Stimulated activated CD4-positive, alpha-beta T cell treated with anti-CD3 and anti-CD28 coated beads, TNF-alpha, amount 100 ng/mL, for 1 hour (primary cell): ENCODE results near the gene FERD3L.

Source experiments
- DNase-seq, 3 donors: peaks; one replicate each; pipeline ENCODE4 v3.0.0-alpha.2; 2020; ENCODE audit warnings: low read depth in 3 of 3, low spot score in 1 of 3

The FERD3L gene

GRCh38 chr7:19117091-19117869, 27.9 kb downstream of the FERD3L start, which contains the start of gene TWIST1:
TWIST1 (minus strand) TSS chr7:19117636; CDS start chr7:19117321, 315 bp downstream.
- no peak for DNase-seq

- DNase-seq: no peak
Observed at GRCh38 chr7:19116121-19117090, 28.8 kb downstream of the FERD3L start.

GRCh38 chr7:19114551-19114855, 30.7 kb downstream of the FERD3L start:
- no peak for DNase-seq

GRCh38 chr7:19113855-19114550, 31.2 kb downstream of the FERD3L start:
- no peak for DNase-seq

GRCh38 chr7:19113002-19113350, 32.2 kb downstream of the FERD3L start:
- no peak for DNase-seq

- DNase-seq: no peak
Observed at GRCh38 chr7:19112274-19113001, 32.8 kb downstream of the FERD3L start.

- no peak for DNase-seq
Observed at GRCh38 chr7:19111474-19112273, 33.5 kb downstream of the FERD3L start.

GRCh38 chr7:19110776-19111175, 34.4 kb downstream of the FERD3L start:
- DNase-seq: no peak

GRCh38 chr7:19110026-19110730, 35.0 kb downstream of the FERD3L start:
- DNase-seq: no peak

- no peak for DNase-seq
Observed at GRCh38 chr7:19109000-19109946, 35.9 kb downstream of the FERD3L start.

- no peak for DNase-seq
Observed at GRCh38 chr7:19107356-19108146, 37.7 kb downstream of the FERD3L start.

- DNase-seq: no peak
Observed at GRCh38 chr7:19107081-19107355, 38.2 kb downstream of the FERD3L start.

- no peak for DNase-seq
Observed at GRCh38 chr7:19106241-19107080, 38.8 kb downstream of the FERD3L start.

GRCh38 chr7:19105546-19105945, 39.7 kb downstream of the FERD3L start:
- no peak for DNase-seq

GRCh38 chr7:19104811-19105210, 40.4 kb downstream of the FERD3L start:
- no peak for DNase-seq

GRCh38 chr7:19102884-19103283, 42.3 kb downstream of the FERD3L start:
- DNase-seq: no peak

GRCh38 chr7:19101909-19102308, 43.3 kb downstream of the FERD3L start:
- no peak for DNase-seq
